ENCODE results near the gene EDN2.

- TF ChIP-seq CTCF (conservative IDR thresholded peaks at IDR 0.05 in 1 of 2, IDR thresholded peaks at IDR 0.05 in 1 of 2; ENCODE audit: extremely low read depth in 1 of 2, insufficient read depth in 1 of 2, low read depth in 1 of 2, low read length in 2 of 2): peak; percentile 64 to 76
- TF ChIP-seq EZH2 (IDR thresholded peaks at IDR 0.05; ENCODE audit: borderline replicate concordance, low read length): no peak
Measured at GRCh38 chr1:41492341-41492848, 7.9 kb upstream of the EDN2 start.

All from mammary epithelial cell (primary cell).